ENCODE measurements around the gene MX2.

MX2 gene

GRCh38 chr21:41442481-41443186 is 80.8 kb downstream of the MX2 start:
- DNase-seq: no peak

GRCh38 chr21:41443562-41443961 is 81.7 kb downstream of the MX2 start:
- DNase-seq: no peak

DNA sequence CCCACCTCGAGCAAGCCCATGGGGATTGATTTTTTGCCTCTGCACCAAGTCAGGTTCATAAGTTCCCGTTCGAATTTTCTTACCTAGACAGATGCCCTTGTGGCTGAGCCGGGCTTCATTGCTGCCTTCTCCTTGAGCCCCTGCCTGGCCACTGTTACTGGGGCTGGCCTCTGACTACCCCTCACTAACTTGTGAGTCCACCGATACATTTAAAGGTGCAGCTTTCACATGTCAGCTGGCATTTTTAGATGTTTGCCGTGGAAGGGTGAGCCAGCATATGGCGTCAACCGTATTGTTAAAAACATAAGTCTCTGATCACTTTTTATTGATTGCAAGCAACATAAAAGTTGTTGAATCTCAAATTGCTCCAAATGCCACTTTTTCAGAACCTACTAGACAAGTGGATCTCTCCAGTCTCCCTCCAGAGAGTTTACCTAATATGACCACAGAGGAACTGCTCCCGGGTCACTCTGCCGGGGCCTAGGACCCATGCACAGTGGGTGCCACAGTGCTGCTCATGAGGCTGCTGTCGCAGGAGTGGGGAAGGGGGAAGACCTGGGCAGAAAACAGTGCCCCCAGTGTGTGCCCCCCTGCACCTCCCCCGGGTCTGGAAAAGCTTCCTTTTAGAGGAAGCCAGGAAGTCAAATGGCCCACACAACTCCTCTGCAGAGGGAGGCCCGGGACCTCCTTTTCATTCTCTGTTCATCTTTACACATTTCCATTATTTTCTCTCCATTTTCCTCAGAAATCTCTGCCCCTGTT is 83.1 kb downstream of the MX2 start:
- no peak for DNase-seq

DNA sequence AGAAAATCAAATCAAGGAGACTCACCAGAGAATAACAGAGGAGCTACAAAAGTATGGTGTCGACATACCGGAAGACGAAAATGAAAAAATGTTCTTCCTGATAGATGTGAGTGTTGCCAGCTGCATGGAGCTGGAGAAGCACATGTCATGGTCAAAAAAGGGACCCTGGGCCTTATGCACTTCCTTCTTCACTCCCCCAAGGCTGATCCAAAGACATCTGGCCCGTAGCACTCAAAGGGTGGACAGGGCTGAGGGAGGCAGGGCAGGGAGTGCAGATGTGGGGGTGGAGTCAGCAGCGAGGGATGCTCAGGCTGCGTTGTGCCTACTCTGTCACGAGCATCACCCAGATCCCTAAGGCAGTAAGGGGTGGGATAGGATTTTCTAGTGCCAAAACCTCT is 83.6 kb downstream of the MX2 start:
- no peak for DNase-seq

GRCh38 chr21:41446586-41446985 is 84.8 kb downstream of the MX2 start:
- DNase-seq: no peak

GRCh38 chr21:41447356-41447755 is 85.5 kb downstream of the MX2 start:
- no peak for DNase-seq

DNA sequence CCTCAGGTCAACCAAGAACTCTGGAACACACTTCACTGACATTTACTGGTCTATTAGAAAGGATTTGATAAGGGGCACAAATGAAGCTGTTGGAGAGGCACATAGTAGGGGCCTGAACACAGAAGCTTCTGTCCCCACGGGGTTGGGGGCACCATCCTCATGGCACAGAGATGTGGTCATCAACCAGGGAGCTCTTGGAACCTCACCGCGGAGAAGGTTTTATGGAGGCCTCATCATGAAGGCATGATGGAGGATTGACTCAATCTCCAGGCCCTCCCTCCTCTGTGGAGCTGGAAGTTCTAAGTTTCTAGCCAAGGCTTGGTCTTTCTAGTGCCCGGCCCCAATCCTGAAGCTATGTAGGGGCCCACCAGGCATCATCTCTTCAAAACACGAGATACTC is 87.8 kb downstream of the MX2 start:
- no peak for DNase-seq

DNA sequence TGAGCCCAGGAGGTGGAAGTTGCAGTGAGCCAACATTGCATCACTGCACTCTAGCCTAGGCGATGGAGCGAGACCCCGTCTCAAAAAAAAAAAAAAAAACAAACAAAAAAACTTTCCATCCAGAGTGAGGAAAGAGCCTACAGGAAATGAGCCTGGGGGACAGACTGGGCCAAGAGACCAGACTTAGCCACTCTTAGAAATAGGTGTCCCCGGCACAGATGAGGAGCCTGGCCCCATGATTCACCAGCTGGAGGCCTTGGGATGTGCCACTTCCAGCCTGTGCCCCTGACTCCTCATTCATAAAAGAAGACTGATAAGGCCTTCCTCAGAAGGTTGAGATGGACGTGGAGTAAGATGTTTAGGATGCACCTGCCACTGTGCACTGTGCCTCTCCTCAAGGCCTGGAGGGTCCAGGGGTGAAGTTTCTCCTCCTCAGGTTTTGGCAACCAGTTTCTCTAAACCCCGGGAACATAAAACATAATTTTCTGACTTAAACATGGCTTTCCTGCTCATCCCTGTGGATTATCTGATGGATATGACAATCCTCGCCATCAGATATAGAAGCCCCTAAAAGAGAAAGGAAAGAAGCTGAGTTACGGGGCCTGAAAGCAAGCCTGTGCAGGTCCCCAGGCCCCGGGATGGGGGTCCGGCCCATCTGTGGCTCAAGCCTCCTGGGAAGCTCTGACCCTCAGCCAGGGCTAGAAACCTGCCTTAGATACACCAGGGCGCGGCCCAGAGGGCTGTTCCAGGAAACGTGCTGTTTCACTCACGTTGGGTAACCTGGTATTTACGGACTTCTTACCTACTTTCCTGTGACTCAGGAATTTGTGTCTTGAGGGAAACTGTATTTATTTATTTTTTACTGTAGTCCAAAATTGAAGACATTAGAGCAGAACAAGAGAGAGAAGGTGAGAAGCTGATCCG is 90.2 kb downstream of the MX2 start:
- DNase-seq: no peak

GRCh38 chr21:41453198-41453597 is 91.4 kb downstream of the MX2 start:
- no peak for DNase-seq

GRCh38 chr21:41453761-41454160 is 91.9 kb downstream of the MX2 start:
- DNase-seq: no peak

DNA sequence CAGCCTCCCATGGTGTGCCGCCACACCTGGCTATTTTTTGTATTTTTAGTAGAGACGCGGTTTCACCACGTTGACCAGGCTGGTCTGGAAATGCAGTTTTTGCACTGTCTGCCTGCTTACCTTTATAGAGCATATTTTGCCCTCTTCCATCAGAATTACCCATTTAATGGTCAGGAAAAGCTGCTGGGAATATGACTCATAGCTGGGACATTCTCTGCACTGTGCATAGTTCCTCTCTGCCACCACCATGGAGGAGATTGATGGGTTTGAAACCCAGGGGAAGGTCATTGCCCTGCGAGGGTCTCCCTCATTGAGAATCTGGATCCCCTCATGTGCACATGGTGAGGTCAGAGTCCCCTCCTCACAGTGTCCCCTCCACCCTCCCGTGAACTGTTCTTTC is 96.3 kb downstream of the MX2 start:
- no peak for DNase-seq

- no peak for DNase-seq
Measured at GRCh38 chr21:41458559-41458958, 96.7 kb downstream of the MX2 start.

All from stimulated activated CD4-positive, alpha-beta T cell treated with anti-CD3 and anti-CD28 coated beads, Interleukin-12 subunit alpha, Interleukin-12 subunit beta, amount 100 ng/mL, for 4 hours (primary cell).